GM21515 (cell line): ENCODE measurements around the gene ITGA2B.
"Not testable (repeated sequence)": the region's sequence is repeated elsewhere in the genome, so short reads cannot be mapped to it uniquely, and the experiment has no call there.

Source experiments
- ATAC-seq: cut with Tn5 transposase; IDR thresholded peaks from one replicate; pipeline ENCODE4 v1.9.1; 2021; ENCODE audit not compliant: unreplicated experiment

ITGA2B gene

DNA sequence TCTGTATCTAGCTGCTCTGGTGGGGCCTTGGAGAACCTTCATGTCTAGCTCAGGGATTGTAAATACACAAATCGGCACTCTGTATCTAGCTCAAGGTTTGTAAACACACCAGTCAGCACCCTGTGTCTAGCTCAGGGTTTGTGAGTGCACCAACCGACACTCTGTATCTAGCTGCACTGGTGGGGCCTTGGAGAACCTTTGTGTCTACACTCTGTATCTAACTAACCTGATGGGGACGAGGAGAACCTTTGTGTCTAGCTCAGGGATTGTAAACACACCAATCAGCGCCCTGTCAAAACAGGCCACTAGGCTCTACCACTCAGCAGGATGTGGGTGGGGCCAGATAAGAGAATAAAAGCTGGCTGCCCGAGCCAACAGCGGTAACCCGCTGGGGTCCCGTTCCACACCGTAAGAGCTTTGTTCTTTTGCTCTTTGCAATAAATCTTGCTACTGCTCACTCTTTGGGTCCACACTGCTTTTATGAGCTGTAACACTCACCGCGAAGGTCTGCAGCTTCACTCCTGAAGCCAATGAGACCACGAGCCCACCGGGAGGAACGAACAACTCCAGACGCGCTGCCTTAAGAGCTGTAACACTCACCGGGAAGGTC lies 19.9 kb downstream of the ITGA2B start:
- ATAC-seq: not testable (repeated sequence)

DNA sequence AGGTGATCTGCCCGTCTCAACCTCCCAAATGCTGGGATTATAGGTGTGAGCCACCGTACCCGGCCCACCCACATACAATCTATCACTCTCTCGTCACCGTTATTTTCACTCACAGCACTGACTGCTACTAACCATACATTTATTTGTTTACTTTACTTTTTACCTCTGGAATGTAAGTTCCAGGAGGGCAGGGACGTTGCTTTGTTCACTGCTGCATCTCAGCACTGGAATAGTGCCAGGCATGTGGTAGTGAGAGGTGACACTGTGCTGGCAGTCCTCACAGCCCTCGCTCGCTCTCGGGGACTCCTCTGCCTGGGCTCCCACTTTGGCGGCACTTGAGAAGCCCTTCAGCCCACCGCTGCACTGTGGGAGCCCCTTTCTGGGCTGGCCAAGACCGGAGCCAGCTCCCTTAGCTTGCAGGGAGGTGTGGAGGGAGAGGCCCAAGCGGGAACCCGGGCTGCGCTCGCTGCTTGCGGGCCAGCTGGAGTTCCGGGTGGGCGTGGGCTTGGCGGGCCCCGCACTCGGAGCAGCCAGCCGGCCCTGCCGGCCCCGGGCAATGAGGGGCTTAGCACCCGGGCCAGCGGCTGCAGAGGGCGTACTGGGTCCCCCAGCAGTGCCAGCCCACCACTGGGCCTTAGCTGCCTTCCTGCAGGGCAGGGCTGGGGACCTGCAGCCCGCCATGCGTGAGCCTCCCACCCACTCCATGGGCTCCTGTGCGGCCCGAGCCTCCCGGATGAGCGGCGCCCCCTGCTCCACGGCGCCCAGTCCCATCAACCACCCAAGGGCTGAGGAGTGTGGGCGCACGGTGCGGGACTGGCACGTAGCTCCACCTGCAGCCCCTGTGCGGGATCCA lies 20.8 kb downstream of the ITGA2B start:
- not testable (repeated sequence) for ATAC-seq

DNA sequence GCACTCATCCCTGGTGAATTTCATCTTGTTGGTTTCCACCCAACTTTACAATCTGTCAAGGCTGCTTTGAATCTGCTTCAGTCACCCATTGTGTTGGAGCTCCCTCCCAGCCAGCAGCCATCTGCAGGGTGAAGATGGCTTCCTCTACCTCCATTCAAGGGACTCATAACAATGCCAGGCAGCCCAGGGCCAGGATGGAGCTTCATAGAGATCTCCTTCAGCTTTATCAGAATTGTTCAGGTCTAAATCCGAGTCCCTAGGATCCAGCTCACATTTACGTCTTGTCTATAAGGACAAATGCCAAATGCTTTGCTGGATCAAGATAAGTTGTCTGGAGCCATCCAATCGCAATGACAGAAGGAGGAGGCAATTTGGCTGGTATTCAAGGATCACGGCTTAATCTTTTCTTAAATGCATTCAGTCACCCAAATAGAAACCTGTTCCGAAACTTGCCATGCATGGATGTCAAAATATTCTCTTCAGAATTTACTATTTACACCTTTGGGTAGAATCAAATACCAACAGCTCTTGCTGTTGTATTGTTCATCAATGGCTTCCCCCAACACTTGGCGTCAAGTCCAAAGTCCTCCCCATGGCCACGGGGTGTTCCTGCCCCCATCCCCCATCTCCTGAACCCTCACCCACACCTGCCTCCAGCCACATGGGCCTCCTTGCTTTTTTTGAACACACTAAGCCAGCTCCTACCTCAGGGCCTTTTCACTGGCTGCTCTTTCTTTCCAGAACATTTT lies 22.0 kb downstream of the ITGA2B start:
- ATAC-seq: no peak

DNA sequence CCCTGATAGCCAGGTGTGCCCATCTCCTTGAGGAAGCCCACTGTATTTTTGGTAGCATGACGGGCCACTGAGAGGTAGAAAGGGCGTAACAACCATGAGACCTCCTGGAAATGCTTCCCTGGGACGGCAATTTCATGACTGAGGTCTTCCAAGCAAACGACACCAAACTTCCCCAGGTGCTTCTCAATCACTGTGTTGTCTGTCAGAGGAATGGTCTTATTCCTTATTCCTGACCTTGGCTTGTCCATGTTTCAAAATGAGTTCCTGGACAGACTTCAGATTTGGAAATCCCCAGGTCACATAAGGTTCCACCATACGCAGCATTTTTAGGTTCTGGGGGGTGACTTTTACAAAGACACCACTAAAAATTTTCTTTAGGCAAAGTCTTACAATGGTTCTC lies 24.4 kb downstream of the ITGA2B start:
- ATAC-seq: not testable (repeated sequence)

DNA sequence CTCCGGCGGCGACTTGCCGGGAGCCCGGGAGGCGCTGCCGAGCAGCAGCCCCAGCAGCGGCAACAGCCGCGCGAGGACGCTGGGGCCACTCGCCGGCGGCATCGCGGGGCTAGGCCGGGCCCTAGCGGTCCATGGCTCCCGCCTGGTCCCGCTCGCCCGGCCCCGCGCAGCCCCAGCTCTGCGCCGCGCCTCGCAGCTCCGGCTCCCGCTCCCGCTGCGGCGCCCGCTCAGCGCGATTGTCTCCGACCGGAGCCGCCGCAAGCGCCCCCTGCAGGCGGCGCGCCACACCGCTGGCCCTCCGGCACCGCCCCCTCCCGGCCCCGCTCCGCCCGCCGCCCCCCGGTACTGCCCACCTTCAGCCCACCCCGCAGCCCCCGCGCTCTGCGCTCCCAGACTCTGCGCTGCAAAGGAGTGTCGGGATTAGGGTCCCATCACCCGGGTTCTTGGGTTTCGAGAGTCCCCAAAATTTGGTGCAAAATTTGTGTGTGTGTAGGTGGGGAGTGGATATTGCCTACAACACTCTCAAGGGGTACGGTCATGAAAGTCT lies 25.8 kb downstream of the ITGA2B start, which contains the start of gene FAM171A2:
Gene FAM171A2 (minus strand): TSS at position 241 of the 547 bp plus-strand sequence. CDS start 139 bp downstream, at position 102.
- ATAC-seq: no peak

DNA sequence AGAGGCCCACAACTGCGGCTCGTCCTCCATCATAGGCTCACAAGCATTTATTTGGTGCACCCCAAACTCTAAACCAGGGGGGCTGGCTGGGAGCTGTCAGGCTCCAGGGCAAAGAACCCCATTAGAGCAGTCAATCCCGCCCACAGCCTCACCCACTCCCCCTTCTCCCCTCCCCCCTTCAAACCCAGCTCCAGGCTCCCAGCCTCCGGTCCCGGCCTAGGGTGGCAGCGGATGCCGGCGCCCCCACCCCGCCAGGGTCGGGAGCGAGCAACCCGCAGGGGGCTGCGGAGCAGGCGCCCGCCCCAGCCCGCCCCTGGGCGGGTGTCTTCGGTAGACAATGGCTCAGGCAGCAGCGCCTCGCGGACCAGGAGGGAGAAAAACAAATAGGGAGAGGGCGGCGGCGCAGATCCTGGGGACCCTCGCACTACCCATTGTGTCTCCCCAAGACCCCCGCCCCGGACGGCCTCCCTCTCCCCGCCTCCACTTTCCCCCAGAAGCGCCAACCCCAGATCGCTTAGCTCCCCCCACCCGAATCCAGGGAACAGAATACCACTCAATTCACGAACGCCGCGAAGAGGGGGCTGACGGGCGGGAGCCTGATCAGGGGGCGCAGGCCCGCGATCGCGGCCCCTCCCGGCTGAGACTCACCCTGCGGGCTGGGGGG lies 26.4 kb downstream of the ITGA2B start:
- no peak for ATAC-seq

DNA sequence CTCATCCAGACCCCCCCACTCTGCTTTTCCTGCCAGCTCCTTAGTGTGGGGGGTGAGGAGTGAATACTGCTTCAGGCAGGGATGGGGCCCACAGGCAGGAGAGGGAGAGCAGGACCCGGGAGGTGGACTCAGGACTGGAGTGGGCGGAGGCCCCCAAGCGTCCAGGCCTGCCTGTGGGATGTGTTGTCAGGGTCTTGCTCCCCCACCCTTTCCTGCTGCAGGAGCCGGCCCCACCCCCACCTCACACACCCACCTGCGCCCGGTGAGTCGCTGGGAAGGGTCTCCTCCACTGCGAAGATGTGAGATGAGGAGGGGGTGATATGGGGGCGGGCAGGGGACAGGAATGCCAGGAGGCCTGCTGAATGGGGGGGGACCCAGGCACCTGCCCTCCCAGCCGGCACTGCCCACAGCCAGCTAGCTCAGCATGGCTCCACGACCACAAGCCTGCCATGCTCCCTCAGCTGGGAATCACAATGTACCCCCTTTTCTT lies 26.9 kb downstream of the ITGA2B start:
- no peak for ATAC-seq

DNA sequence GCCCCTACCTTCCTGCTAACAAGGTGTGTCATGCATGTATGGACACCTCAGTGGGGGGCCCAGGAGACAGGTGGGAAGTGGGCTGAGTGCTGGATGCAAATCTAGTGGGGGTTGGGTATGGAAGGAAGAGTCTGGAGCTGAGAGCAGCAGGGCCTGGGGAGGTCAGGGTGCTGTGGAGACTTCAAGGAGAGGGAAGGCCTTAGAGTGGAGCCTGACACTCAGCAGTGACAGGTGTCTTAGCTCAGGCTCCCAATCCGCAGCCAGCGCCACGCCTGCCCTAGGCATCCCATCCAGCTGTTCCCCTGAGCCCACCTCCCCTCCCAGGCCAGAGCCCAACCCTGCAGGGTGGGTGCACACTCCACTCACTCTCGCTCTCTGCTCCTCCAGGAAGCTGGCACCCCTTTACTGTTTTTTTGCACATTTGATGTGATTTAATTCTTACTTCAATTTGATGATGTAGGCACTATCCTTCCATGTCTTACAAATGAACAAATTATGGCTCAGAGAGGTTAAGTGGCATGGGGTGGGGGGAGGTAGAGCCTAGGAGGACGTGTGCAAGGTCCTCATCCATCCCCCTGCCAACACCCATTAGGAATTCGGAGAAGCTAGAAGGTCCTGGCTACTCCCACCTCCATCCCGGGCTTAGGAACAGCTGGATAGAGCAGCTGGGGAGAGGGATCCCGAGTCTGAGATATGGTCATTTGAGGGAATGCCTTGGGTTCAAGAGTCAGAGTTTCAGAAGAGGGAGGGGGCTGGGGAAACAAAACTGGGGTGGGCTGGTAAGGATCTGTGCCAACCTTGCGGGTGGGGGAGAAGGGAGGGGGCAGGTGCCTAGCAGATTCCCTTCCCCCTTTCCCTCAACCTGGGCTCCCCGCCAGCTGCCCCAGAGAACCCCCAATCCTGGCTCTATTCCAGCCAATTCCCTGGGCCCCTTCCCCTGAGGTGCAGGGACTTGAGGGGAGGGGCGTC lies 27.9 kb downstream of the ITGA2B start:
- ATAC-seq: no peak

DNA sequence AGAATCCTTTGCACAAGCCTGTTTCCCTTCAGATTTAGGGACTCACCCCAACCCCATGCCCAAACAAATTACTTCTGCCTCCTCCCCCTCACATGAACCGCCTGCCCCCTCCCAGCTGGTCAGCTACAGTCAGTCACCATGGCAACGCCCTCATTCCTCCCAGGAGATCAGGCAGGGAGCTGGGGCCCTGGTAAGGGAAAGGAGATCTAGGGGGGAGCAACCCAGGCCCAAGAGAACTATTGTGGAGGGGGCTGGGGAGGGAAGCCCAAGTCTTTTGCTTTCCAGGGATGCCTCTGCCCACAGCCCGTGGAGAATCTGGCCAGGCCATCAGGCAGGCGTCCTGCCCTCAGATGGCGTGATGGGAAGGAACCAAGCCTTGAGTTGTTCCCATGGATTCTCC lies 28.6 kb downstream of the ITGA2B start:
- ATAC-seq: no peak

DNA sequence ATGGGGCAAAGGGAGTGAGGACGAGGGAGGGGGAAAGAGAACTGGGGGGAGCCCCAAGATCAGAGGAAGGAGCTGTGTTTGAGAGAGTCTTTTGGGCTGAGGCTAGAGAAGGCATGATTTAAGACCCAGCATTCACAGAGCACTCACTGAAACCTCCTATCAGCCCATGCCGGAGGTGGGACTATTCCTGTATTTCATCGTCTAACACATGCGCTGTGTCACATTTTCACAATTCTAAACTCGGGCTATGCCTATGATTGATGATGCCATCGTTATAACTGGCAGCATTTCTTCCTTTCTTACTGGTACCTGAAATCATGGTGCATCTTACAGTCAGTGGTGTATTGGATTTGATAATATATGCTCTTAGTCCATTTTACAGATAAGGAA lies 29.3 kb downstream of the ITGA2B start:
- ATAC-seq: no peak

DNA sequence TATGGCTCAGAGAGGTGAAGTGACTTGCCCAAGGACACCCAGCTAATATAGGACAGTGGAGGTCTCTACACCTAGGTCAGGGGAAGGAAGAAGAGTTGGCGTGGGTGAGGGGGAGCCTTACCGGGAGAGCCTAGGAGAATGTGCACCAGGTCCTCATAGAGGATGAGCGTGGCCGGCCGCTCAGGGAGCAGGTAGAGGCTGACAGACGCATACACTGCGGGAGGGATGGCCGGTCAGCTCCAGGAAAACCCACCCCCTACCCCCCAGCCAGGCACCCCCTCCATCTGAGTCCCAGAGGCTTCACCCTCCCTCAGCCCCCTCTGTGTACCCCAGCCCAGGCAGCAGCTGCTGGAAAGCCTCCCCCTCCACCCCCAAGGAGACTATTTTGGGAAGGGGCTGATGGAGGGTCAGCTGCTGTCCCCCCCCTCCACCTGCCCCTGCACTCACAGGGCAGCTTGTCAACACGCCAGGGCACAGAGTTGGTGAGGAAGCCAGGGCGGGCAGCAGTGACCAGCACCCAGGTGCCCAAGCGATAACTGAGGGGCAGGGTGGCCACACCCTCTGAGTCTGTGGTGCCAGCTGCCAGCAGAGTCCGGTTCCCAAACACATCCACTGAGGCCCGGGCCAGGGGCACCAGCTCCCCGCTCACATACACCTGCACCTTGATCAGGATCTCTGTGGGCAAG lies 29.8 kb downstream of the ITGA2B start:
- ATAC-seq: no peak

DNA sequence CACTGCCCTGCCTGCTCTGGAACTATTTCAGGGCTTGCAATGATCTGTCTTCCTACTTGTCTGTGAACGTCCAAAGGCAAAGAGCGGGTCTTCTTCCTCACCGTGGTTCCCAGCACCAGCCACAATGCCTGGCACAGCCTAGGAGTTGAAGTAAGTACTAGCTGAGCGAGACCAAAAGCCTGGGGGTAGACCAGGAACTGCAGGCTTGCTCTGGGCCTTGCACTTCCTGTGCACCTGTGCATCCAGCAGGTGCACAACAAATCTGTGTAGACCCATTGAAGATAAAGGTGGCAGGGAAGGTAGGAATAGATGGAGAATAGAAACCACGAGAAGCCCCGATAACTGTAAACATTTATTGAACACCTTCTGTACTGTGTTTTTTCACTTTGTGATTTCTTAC lies 30.4 kb downstream of the ITGA2B start:
- no peak for ATAC-seq

DNA sequence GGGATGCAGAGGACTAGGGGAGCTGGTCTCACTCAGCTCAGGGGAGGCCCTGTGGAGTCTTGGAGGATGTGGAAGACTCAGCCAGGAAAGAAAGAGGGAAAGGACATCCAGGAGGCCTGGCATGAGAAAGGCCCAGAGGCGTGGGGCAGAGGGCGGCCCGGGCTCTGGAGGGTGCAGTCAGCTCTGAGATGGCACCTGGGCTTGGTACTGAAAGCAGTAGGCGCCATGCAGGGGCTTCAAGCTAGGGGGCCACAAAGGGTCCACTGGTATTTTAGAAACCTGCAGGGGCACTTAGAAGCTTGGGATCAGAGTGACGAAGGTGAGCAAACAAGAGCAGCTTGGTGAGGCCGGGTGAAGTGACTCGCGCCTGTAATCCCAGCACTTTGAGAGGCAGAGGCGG lies 31.4 kb downstream of the ITGA2B start:
- ATAC-seq: no peak

DNA sequence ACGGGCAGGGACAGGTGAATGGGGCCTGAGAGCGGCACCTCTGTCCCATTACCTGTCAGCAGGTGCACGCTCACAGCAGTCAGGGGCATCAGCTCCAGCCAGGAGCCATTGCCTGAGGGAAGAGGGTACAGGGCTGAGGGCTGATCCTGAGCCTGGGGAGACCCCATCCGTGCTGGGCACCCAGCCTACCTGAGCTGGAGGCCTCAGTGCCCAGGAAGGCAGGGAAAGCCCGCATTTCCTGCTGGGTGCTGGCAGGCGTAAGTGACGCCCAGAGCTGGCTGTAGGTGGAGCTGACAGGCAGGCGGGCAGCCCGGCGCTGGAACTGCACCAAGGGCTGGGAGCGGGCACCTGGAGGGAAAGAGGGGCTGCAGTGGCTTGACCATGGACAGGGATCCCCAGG lies 33.2 kb downstream of the ITGA2B start:
- ATAC-seq: no peak

DNA sequence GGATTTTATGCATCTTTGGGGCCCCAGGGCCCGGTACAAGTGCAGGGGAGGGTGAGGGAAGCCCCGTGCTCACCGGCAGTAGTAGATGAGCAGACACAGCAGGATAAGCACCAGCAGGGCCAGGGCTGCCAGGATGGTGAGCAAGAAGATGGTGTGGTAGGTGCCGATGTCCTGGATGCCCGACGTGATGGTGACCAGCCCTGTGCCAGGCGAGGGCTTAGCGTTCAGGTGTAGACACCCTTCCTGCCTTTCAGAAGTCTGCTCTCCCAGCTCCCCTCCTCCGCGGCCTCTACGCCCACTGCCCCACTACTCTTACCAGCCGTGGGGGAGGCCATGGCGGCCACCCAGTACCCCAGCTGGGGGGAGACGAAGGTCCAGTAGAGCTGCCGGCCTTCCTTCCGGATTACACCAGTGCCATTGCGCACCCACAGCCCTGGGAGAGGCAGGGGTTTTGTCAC lies 33.8 kb downstream of the ITGA2B start:
- no peak for ATAC-seq

DNA sequence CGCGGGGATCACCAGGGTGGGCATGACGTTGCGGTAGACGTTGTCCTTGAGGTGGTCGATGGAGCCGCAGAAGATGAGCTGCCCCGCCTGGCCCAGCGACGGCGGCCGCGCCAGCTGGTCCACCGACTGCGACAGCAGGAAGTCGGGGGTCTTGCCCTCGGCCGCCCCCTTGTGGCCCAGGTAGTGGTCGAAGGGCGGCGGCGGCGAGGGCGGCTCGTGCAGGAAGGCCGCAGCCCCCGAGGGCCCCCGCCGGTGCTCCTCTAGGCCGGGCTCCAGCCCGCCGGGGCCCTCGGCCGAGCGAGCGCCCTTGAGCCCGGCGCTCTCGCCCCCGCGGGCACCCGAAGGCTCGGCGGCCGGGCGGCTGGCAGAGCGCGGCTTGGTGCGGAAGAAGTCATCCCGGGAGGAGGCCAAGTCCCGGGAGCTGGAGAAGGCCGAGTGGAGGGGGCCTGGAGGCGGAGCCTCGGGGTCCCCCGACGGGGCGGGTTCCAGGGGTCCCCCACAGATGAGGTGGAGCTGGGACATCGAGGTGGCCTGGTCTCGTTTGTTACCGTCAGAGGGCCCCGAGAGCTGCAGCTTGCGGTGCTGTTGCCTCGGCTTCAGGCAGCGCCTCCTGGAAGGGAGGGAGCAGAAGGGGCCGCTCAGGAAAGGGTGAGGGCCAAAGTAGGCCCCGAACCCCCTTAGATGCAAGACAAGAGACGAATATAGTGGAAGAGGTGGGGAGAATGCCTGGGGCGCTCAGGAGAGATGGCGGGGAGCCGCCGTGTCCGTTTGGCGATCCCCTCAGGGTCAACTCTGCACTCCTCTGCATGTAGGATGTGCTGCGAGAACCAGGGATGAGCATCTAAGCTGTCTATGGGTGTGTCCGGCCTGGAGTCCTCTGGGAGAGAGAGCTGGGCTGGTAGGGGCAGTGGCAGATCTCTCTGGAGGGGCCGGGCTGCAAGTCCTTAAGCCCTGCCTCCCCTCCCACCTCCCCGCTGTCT lies 34.6 kb downstream of the ITGA2B start:
- no peak for ATAC-seq

DNA sequence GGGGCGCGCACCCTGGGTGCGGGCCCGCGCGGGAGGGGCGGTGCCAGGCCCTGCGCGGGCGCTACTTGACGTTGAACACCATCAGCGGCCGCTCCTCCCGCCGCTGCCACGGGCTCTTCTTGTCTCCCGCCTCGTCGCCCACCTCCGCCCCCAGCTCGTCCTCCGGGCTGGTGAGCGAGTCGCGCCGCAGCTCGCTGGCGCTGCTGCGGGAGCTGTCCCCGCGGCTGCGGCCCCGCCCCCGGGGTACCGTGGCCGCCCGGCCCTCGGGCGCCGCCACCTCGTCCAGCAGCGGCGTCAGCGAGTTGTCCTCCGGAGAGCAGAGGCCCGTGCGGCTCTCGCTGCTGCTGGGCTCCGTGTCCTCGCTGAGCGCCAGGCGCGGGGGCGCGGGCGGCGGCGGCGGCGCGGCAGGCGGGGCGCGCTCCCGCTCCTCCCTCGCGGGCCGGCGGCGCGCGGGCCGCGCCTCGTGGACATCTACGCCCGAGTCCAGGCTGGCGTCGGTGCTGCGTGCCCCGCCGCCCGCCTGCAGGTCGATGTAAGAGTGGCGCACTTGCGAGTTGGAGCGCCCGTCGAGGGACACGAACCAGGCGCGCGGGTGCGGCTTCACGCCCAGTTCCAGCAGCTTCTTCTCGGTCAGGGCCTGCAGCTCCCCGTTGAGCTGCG lies 35.6 kb downstream of the ITGA2B start:
- ATAC-seq: no peak
